Astrocyte (in vitro differentiated cells and primary cell): ENCODE results near the gene CNTRL.

Experiments used
- CTCF ChIP-seq: IDR thresholded peaks from 2 replicates; pipeline ENCODE4 v1.5.1; 2011; ENCODE audit warnings: low read depth, mild to moderate bottlenecking, inconsistent platforms, low read length, moderate library complexity; ENCODE audit not compliant: insufficient read depth
- EZH2 ChIP-seq: IDR thresholded peaks from 2 replicates; pipeline ENCODE4 v1.6.1; 2012; ENCODE audit warnings: mild to moderate bottlenecking, low read length, inconsistent platforms; ENCODE audit not compliant: insufficient read depth

- TF ChIP-seq CTCF (no peak), EZH2 (no peak)
Measured at GRCh38 chr9:121067640-121068039, 7.1 kb upstream of the CNTRL start.
